Measurements from ENCODE around the gene BRDT. TPM values are rescaled to one million over a fixed set of nuclear protein-coding genes. Genes with fewer than 3 reads are reported as not detected.

BRDT gene
- total and polyA plus RNA-seq, 2 of the 8 experiments (the other 6 are each of a cell fraction or from before 2014, with no cell fraction given): 0.08 TPM; not detected in 1

DNA sequence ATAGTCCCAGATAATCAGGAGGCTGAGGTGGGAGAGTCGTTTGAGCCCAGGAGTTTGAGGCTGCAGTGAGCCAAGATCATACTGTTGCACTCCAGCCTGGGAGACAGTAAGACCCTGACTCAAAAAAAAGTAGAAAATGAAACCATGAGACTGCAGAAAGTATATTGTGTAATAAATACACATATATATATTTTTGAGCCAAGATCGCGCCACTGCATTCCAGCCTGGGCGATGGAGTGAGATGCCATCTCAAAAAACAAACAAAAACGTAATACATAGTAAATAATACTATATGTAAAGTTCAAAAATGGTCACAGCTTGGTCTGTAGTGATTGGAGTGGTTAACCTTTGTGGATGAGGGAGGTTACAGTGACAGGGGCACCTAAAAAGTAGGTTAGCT is 9.7 kb downstream of the BRDT start:
- ChIA-PET POLR2A (ENCODE audit: partially characterized antibody) (no interaction called here), CTCF (ENCODE audit: partially characterized antibody) (interaction anchor here (1.2 to 1.4 kb wide), 3 partner anchors 9 to 13 kb away, joined by 3 read pairs; no protein-coding TSS in a partner anchor)
- no peak overlapping the region for H3K18ac ChIP-seq (ENCODE audit: extremely low read depth, low read length)
- no peak overlapping the region for H4K91ac ChIP-seq (replicated peaks; ENCODE audit: insufficient read length, low read length)
- H3K4me3 ChIP-seq (ENCODE audit: extremely low read depth in 1 of 4, insufficient read depth in 2 of 4, low read depth in 3 of 4, low read length in 4 of 4): no peak overlapping the region
- no peak overlapping the region for H2BK20ac ChIP-seq (ENCODE audit: low read length)
- H3K23ac ChIP-seq (ENCODE audit: insufficient read length): no peak overlapping the region
- no peaks in the 10 kb centered on the region for H3K9me3 ChIP-seq (ENCODE audit: insufficient read depth in 2 of 2, low read depth in 1 of 2, low read length in 1 of 2)
- DNase-seq (ENCODE audit: low read depth in 1 of 2, low spot score in 2 of 2) (no peak), FAIRE-seq (no peak)
- H4K5ac ChIP-seq (ENCODE audit: insufficient read length, low read depth, low read length): no peak overlapping the region
- H3K27me3 ChIP-seq (replicated peaks in 1 of 4; ENCODE audit: control insufficient read depth in 3 of 4, extremely low read depth in 1 of 4, insufficient read depth in 3 of 4, low read length in 3 of 4): no peaks in the 10 kb centered on the region
- H2AFZ ChIP-seq (ENCODE audit: low read length): no peak overlapping the region
- no peak overlapping the region for H2BK12ac ChIP-seq (ENCODE audit: low read depth, low read length)
- H2AK5ac ChIP-seq (ENCODE audit: low read depth, low read length): no peak overlapping the region
- no peaks in the 10 kb centered on the region for H3K36me3 ChIP-seq (ENCODE audit: control insufficient read depth in 2 of 4, insufficient read depth in 4 of 4, low read length in 3 of 4)
- no peak overlapping the region for H3K4ac ChIP-seq (replicated peaks; ENCODE audit: insufficient read length, low read depth, low read length)
- H4K20me1 ChIP-seq (replicated peaks in 1 of 2; ENCODE audit: control insufficient read depth in 1 of 2, insufficient read depth in 2 of 2, low read length in 2 of 2): no peaks in the 10 kb centered on the region
- H3K56ac ChIP-seq (replicated peaks; ENCODE audit: insufficient read length, low read depth, low read length): no peak overlapping the region
- H3K79me1 ChIP-seq (ENCODE audit: low read depth, low read length): no peaks in the 10 kb centered on the region
- no peaks in the 10 kb centered on the region for H3K4me1 ChIP-seq (replicated peaks in 1 of 4; ENCODE audit: control insufficient read depth in 3 of 4, insufficient read depth in 4 of 4, low read length in 3 of 4)
- H3K14ac ChIP-seq (ENCODE audit: insufficient read length): no peak overlapping the region
- 85% methylated on average over 5 of the region's 5 CpGs; no CpG with 5 or more reads in 1 of the 2 experiments for WGBS, 2 experiments (ENCODE audit: extremely low coverage in 1 of 2, insufficient coverage in 1 of 2, insufficient read length in 1 of 2, insufficient replicate concordance in 2 of 2, low coverage in 1 of 2, low lambda C conversion rate in 2 of 2, missing lambda C conversion rate in 1 of 2)
- no peak overlapping the region for H3K9ac ChIP-seq (replicated peaks in 1 of 4; ENCODE audit: extremely low read depth in 1 of 4, low read depth in 3 of 4, low read length in 3 of 4)
- no peak for TF ChIP-seq CBX5 (IDR thresholded peaks at IDR 0.05; ENCODE audit: low read depth, low read length)
- no peak overlapping the region for H2BK5ac ChIP-seq (ENCODE audit: low read depth, low read length)
- no peaks in the 10 kb centered on the region for H3K79me2 ChIP-seq (ENCODE audit: control insufficient read depth in 1 of 2, insufficient read depth in 2 of 2, low read length in 2 of 2)
- no peak overlapping the region for H3K27ac ChIP-seq (ENCODE audit: low read depth, low read length)
- no peak overlapping the region for H4K8ac ChIP-seq (ENCODE audit: extremely low read depth, insufficient read depth, low read length)
- no peak overlapping the region for H2BK120ac ChIP-seq (replicated peaks; ENCODE audit: low read depth, low read length)
- H3K23me2 ChIP-seq (ENCODE audit: low read depth, low read length): no peaks in the 10 kb centered on the region
- no peak overlapping the region for H2BK15ac ChIP-seq (ENCODE audit: low read length)
- no peak overlapping the region for H3K4me2 ChIP-seq (ENCODE audit: insufficient read depth in 1 of 2, low read depth in 2 of 2, low read length in 2 of 2)
